ENCODE results near the gene ALG8.

Gene ALG8

GRCh38 chr11:78100261-78100660 is 39.2 kb downstream of the ALG8 start:
- Histone ChIP-seq H3K27ac (replicated peaks; ENCODE audit: low read length) (no peak overlapping the region), H3K36me3 (replicated peaks in 1 of 2; ENCODE audit: control insufficient read depth in 2 of 2, insufficient read depth in 2 of 2, low read length in 2 of 2) (peaks cover 10 to 86% of the 10 kb centered on the region in 2 donors), H3K14ac (ENCODE audit: low read length) (no peak overlapping the region), H3K27me3 (ENCODE audit: control insufficient read depth in 3 of 3, insufficient read depth in 3 of 3, low read depth in 1 of 3, low read length in 3 of 3) (no peaks in the 10 kb centered on the region), H4K8ac (ENCODE audit: low read depth, low read length) (no peak overlapping the region), H3K9me3 (replicated peaks in 1 of 2; ENCODE audit: control insufficient read depth in 2 of 2, insufficient read depth in 1 of 2, low read depth in 1 of 2, low read length in 2 of 2) (no peaks in the 10 kb centered on the region), H3K9ac (ENCODE audit: low read depth, low read length, poor library complexity) (no peak overlapping the region), H4K91ac (ENCODE audit: low read depth, low read length, poor library complexity) (no peak overlapping the region), H2BK120ac (ENCODE audit: low read depth, low read length) (no peak overlapping the region), H2AFZ (ENCODE audit: low read length) (no peak overlapping the region), H3K18ac (ENCODE audit: low read length) (no peak overlapping the region), H2BK5ac (ENCODE audit: low read length) (no peak overlapping the region), H2AK5ac (ENCODE audit: low read depth, low read length) (no peak overlapping the region), H3K23ac (ENCODE audit: low read depth, low read length, poor library complexity) (no peak overlapping the region), H3K4me1 (ENCODE audit: control insufficient read depth in 2 of 2, insufficient read depth in 1 of 2, low read depth in 1 of 2, low read length in 2 of 2) (no peaks in the 10 kb centered on the region), H3K4ac (ENCODE audit: low read length) (no peak overlapping the region), H2BK15ac (ENCODE audit: low read length) (no peak overlapping the region), H3K4me3 (ENCODE audit: low read length in 2 of 2) (no peak overlapping the region), H3K79me1 (ENCODE audit: low read depth, low read length) (no peaks in the 10 kb centered on the region), H3K4me2 (ENCODE audit: insufficient read depth, low read length, poor library complexity, severe bottlenecking) (no peak overlapping the region), H2BK12ac (ENCODE audit: low read length) (no peak overlapping the region)
- no CpG with 5 or more reads among the region's 5 CpGs for WGBS, 2 donors (ENCODE audit: extremely low coverage in 2 of 2, insufficient read length in 2 of 2, insufficient replicate concordance in 1 of 2)
- no peak for DNase-seq (ENCODE audit: low spot score)

DNA sequence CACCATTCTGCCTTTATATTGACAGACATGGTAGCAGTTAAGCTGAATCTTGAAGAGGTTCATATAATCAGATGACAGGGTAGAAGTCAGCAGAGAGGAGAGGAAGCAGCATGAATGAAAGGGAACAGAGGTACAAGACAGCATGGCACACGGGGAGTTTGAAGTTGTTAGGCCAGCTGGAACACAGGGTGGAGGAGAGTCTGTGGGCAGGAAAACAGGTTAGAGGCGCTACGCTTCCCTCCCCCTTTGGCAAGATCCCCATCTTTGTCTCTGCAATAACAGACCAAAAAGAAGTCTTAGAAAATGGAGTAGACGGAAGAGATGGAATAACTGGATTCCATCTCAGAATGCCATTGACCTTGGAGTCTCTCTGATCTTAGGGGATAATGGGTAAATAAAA is 39.8 kb downstream of the ALG8 start:
- Histone ChIP-seq H3K4me3 (ENCODE audit: low read length in 2 of 2) (no peak overlapping the region), H2BK15ac (ENCODE audit: low read length) (no peak overlapping the region), H3K9me3 (replicated peaks in 1 of 2; ENCODE audit: control insufficient read depth in 2 of 2, insufficient read depth in 1 of 2, low read depth in 1 of 2, low read length in 2 of 2) (no peaks in the 10 kb centered on the region), H3K23ac (ENCODE audit: low read depth, low read length, poor library complexity) (no peak overlapping the region), H2BK120ac (ENCODE audit: low read depth, low read length) (no peak overlapping the region), H4K91ac (ENCODE audit: low read depth, low read length, poor library complexity) (no peak overlapping the region), H4K8ac (ENCODE audit: low read depth, low read length) (no peak overlapping the region), H2AK5ac (ENCODE audit: low read depth, low read length) (no peak overlapping the region), H3K4me2 (ENCODE audit: insufficient read depth, low read length, poor library complexity, severe bottlenecking) (no peak overlapping the region), H3K4me1 (ENCODE audit: control insufficient read depth in 2 of 2, insufficient read depth in 1 of 2, low read depth in 1 of 2, low read length in 2 of 2) (no peaks in the 10 kb centered on the region), H3K9ac (ENCODE audit: low read depth, low read length, poor library complexity) (no peak overlapping the region), H3K79me1 (ENCODE audit: low read depth, low read length) (no peaks in the 10 kb centered on the region), H2BK12ac (ENCODE audit: low read length) (no peak overlapping the region), H3K27me3 (ENCODE audit: control insufficient read depth in 3 of 3, insufficient read depth in 3 of 3, low read depth in 1 of 3, low read length in 3 of 3) (no peaks in the 10 kb centered on the region), H3K4ac (ENCODE audit: low read length) (no peak overlapping the region), H2BK5ac (ENCODE audit: low read length) (no peak overlapping the region), H3K36me3 (replicated peaks in 1 of 2; ENCODE audit: control insufficient read depth in 2 of 2, insufficient read depth in 2 of 2, low read length in 2 of 2) (peaks cover 11 to 87% of the 10 kb centered on the region in 2 donors), H3K14ac (ENCODE audit: low read length) (no peak overlapping the region), H3K27ac (replicated peaks; ENCODE audit: low read length) (no peak overlapping the region), H3K18ac (ENCODE audit: low read length) (no peak overlapping the region), H2AFZ (ENCODE audit: low read length) (no peak overlapping the region)
- DNase-seq (ENCODE audit: low spot score), result no peak
- no CpG with 5 or more reads among the region's 4 CpGs for WGBS, 2 donors (ENCODE audit: extremely low coverage in 2 of 2, insufficient read length in 2 of 2, insufficient replicate concordance in 1 of 2)

- peaks cover 11 to 88% of the 10 kb centered on the region in 2 donors for H3K36me3 ChIP-seq (replicated peaks in 1 of 2; ENCODE audit: control insufficient read depth in 2 of 2, insufficient read depth in 2 of 2, low read length in 2 of 2)
- no peak overlapping the region for H3K23ac ChIP-seq (ENCODE audit: low read depth, low read length, poor library complexity)
- no peak overlapping the region for H3K4me2 ChIP-seq (ENCODE audit: insufficient read depth, low read length, poor library complexity, severe bottlenecking)
Measured at GRCh38 chr11:78097666-78098385, 41.6 kb downstream of the ALG8 start.

DNA sequence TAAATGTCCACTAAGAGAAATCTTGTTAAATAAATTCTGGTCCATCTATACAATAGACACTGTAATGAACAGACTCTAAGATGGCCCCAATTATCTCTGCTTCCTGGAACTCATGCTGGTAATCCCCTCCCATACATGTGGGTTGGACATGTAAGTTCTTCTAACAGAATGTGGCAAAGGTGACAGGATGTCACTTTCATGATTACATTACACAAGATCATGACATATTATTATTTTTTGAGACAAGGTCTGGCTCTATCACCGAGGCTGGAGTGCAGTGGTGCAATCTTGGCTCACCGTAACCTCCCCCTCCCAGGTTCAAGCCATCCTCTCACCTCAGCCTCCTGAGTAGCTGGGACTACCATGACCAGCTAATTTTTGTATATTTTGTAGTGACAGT is 45.2 kb downstream of the ALG8 start:
- H3K23ac ChIP-seq (ENCODE audit: low read depth, low read length, poor library complexity), result no peak overlapping the region
- H2AFZ ChIP-seq (ENCODE audit: low read length), result no peak overlapping the region
- H4K91ac ChIP-seq (ENCODE audit: low read depth, low read length, poor library complexity), result no peak overlapping the region
- H3K18ac ChIP-seq (ENCODE audit: low read length), result no peak overlapping the region
- no peaks in the 10 kb centered on the region for H3K9me3 ChIP-seq (replicated peaks in 1 of 2; ENCODE audit: control insufficient read depth in 2 of 2, insufficient read depth in 1 of 2, low read depth in 1 of 2, low read length in 2 of 2)
- H2BK120ac ChIP-seq (ENCODE audit: low read depth, low read length), result no peak overlapping the region
- H3K27ac ChIP-seq (replicated peaks; ENCODE audit: low read length), result no peak overlapping the region
- H2AK5ac ChIP-seq (ENCODE audit: low read depth, low read length), result no peak overlapping the region
- no peak overlapping the region for H3K4me3 ChIP-seq (ENCODE audit: low read length in 2 of 2)
- WGBS, 2 donors (ENCODE audit: extremely low coverage in 2 of 2, insufficient read length in 2 of 2, insufficient replicate concordance in 1 of 2), result no CpG with 5 or more reads among the region's 2 CpGs
- H3K9ac ChIP-seq (ENCODE audit: low read depth, low read length, poor library complexity), result no peak overlapping the region
- H3K4me1 ChIP-seq (ENCODE audit: control insufficient read depth in 2 of 2, insufficient read depth in 1 of 2, low read depth in 1 of 2, low read length in 2 of 2), result no peaks in the 10 kb centered on the region
- H4K8ac ChIP-seq (ENCODE audit: low read depth, low read length), result peak overlapping the region; percentile 43
- H3K79me1 ChIP-seq (ENCODE audit: low read depth, low read length), result no peaks in the 10 kb centered on the region
- H3K27me3 ChIP-seq (ENCODE audit: control insufficient read depth in 3 of 3, insufficient read depth in 3 of 3, low read depth in 1 of 3, low read length in 3 of 3), result no peaks in the 10 kb centered on the region
- DNase-seq (ENCODE audit: low spot score), result no peak
- H2BK15ac ChIP-seq (ENCODE audit: low read length), result no peak overlapping the region
- H3K4ac ChIP-seq (ENCODE audit: low read length), result no peak overlapping the region
- H3K36me3 ChIP-seq (replicated peaks in 1 of 2; ENCODE audit: control insufficient read depth in 2 of 2, insufficient read depth in 2 of 2, low read length in 2 of 2), result peaks cover 7 to 63% of the 10 kb centered on the region in 2 donors
- H2BK12ac ChIP-seq (ENCODE audit: low read length), result no peak overlapping the region
- no peak overlapping the region for H3K14ac ChIP-seq (ENCODE audit: low read length)
- no peak overlapping the region for H2BK5ac ChIP-seq (ENCODE audit: low read length)
- H3K4me2 ChIP-seq (ENCODE audit: insufficient read depth, low read length, poor library complexity, severe bottlenecking), result no peak overlapping the region

More at GRCh38 chr11:78097666-78098385, 41.6 kb downstream of the ALG8 start:
- Histone ChIP-seq H3K27me3 (ENCODE audit: control insufficient read depth in 3 of 3, insufficient read depth in 3 of 3, low read depth in 1 of 3, low read length in 3 of 3) (no peaks in the 10 kb centered on the region), H2AK5ac (ENCODE audit: low read depth, low read length) (no peak overlapping the region), H3K4me1 (ENCODE audit: control insufficient read depth in 2 of 2, insufficient read depth in 1 of 2, low read depth in 1 of 2, low read length in 2 of 2) (no peaks in the 10 kb centered on the region), H2BK15ac (ENCODE audit: low read length) (no peak overlapping the region), H3K9ac (ENCODE audit: low read depth, low read length, poor library complexity) (no peak overlapping the region), H2BK5ac (ENCODE audit: low read length) (no peak overlapping the region), H2BK12ac (ENCODE audit: low read length) (no peak overlapping the region), H2BK120ac (ENCODE audit: low read depth, low read length) (no peak overlapping the region), H4K91ac (ENCODE audit: low read depth, low read length, poor library complexity) (no peak overlapping the region), H4K8ac (ENCODE audit: low read depth, low read length) (no peak overlapping the region), H2AFZ (ENCODE audit: low read length) (no peak overlapping the region), H3K9me3 (replicated peaks in 1 of 2; ENCODE audit: control insufficient read depth in 2 of 2, insufficient read depth in 1 of 2, low read depth in 1 of 2, low read length in 2 of 2) (no peaks in the 10 kb centered on the region), H3K14ac (ENCODE audit: low read length) (no peak overlapping the region), H3K4ac (ENCODE audit: low read length) (no peak overlapping the region), H3K79me1 (ENCODE audit: low read depth, low read length) (no peaks in the 10 kb centered on the region), H3K18ac (ENCODE audit: low read length) (no peak overlapping the region), H3K4me3 (ENCODE audit: low read length in 2 of 2) (no peak overlapping the region), H3K27ac (replicated peaks; ENCODE audit: low read length) (no peak overlapping the region)
- no CpG with 5 or more reads among the region's 7 CpGs for WGBS, 2 donors (ENCODE audit: extremely low coverage in 2 of 2, insufficient read length in 2 of 2, insufficient replicate concordance in 1 of 2)
- no peak for DNase-seq (ENCODE audit: low spot score)
